GM12891 (cell line): ENCODE data around the gene LCN10.

Experiments
- PAX5 ChIP-seq: IDR thresholded peaks from 2 replicates; pipeline ENCODE4 v1.6.1; 2011; ENCODE audit warnings: low read length, moderate library complexity, mild to moderate bottlenecking; ENCODE audit not compliant: insufficient read depth, severe bottlenecking
- POLR2A ChIP-seq: IDR thresholded peaks from 2 replicates; pipeline ENCODE4 v1.6.1; 2011; ENCODE audit warnings: low read depth, low read length, control low read depth
- POLR2AphosphoS5 ChIP-seq: IDR thresholded peaks from 2 replicates; pipeline ENCODE4 v1.6.1; 2011; ENCODE audit warnings: low read depth, low read length, control low read depth
- TAF1 ChIP-seq: IDR thresholded peaks from 2 replicates; pipeline ENCODE4 v1.6.1; 2011; ENCODE audit warnings: low read depth, low read length, control low read depth

- TF ChIP-seq PAX5 (no peak), POLR2AphosphoS5 (no peak), POLR2A (no peak), TAF1 (no peak)
These were observed 34.8 kb downstream of the LCN10 start for GRCh38 chr9:136707849-136708517.
